ENCODE measurements around the gene IPCEF1. TPM values are rescaled to one million over a fixed set of nuclear protein-coding genes. Genes with fewer than 3 reads are reported as not detected.

The IPCEF1 gene
- total RNA-seq, 1 experiment from 2014 or later, result 0.48 TPM

DNA sequence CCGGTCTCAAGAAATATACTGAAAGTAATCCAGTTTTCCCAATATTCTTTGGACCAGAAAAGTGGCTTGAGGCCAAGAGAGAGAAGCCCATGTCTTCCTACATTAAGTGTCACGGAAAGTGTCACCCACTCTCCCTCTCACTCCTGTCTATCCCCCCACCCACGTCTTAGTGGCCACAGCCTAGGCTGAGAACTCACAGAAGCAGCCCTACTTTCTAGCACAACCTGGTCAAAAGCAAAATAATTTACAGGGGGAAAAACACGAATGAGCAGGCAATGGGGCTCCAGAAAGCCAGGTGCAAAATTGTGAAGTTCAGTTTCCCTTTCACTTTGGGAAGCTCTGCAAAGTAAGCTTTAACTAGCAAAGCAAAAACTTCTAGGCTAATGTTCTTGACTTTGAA, 199.5 kb downstream of the IPCEF1 start:
- peaks cover 4 to 13% (median 13%) of the 10 kb centered on the region in 3 experiments; a peak in 4 of 7 replicates for H3K36me3 Mint-ChIP-seq (ENCODE audit: insufficient read depth in 1 of 3, low read depth in 3 of 3)

More for the DNA sequence above, 199.5 kb downstream of the IPCEF1 start:
- Histone ChIP-seq H3K4me2 (ENCODE audit: insufficient read depth, insufficient read length, low read length) (no peak overlapping the region), H3K9ac (ENCODE audit: extremely low read depth, insufficient read length, low read length) (no peak overlapping the region), H4K5ac (ENCODE audit: insufficient read length, low read depth, low read length) (no peak overlapping the region), H3K4ac (ENCODE audit: low read depth, low read length) (no peak overlapping the region), H2BK5ac (ENCODE audit: insufficient read length, low read length) (no peak overlapping the region), H3K18ac (ENCODE audit: insufficient read length, low read depth, low read length) (no peak overlapping the region), H3K79me1 (ENCODE audit: insufficient read depth, low read depth, low read length, poor library complexity, severe bottlenecking) (no peaks in the 10 kb centered on the region), H2AFZ (ENCODE audit: low read length) (no peak overlapping the region), H3K14ac (ENCODE audit: insufficient read depth, low read length) (no peak overlapping the region), H4K91ac (ENCODE audit: insufficient read length, low read depth, low read length) (no peak overlapping the region), H2BK20ac (ENCODE audit: low read depth, low read length, poor library complexity, severe bottlenecking) (no peak overlapping the region), H3K4me1 (ENCODE audit: insufficient read depth, low read length) (no peaks in the 10 kb centered on the region), H2BK120ac (ENCODE audit: low read depth, low read length, poor library complexity, severe bottlenecking) (no peak overlapping the region), H4K8ac (replicated peaks; ENCODE audit: insufficient read length, low read depth, low read length) (no peak overlapping the region), H2AK5ac (ENCODE audit: insufficient read length, low read length) (no peak overlapping the region), H4K20me1 (ENCODE audit: control insufficient read depth, insufficient read depth, insufficient read length) (no peaks in the 10 kb centered on the region), H3K79me2 (ENCODE audit: insufficient read depth, low read length) (no peaks in the 10 kb centered on the region), H2BK15ac (ENCODE audit: low read depth, low read length) (no peak overlapping the region), H2BK12ac (ENCODE audit: insufficient read length, low read depth, low read length) (no peak overlapping the region), H3K9me3 (ENCODE audit: control insufficient read depth, low read depth, low read length) (peaks cover 10% of the 10 kb centered on the region), H3K56ac (ENCODE audit: insufficient read length, low read depth, low read length) (no peak overlapping the region), H3K27me3 (ENCODE audit: insufficient read depth, low read length) (no peaks in the 10 kb centered on the region), H3T11ph (ENCODE audit: low read length) (no peak overlapping the region), H3K23me2 (ENCODE audit: insufficient read length, low read depth, low read length, poor library complexity, severe bottlenecking) (no peaks in the 10 kb centered on the region), H3K27ac (ENCODE audit: insufficient read length, low read depth, low read length) (no peak overlapping the region), H3K23ac (ENCODE audit: insufficient read length, low read depth, low read length) (no peak overlapping the region)
- no peak for TF ChIP-seq CTCF (conservative IDR thresholded peaks at IDR 0.05)
- DNase-seq, result no peak
- no peak overlapping the region for H3K4me3 Mint-ChIP-seq
- H3K9me3 Mint-ChIP-seq, result peaks cover 11 to 14% of the 10 kb centered on the region in 2 experiments
- H3K27ac Mint-ChIP-seq, result no peak overlapping the region
- no peaks in the 10 kb centered on the region for H3K27me3 Mint-ChIP-seq (ENCODE audit: low read depth)
- WGBS (ENCODE audit: extremely low coverage, insufficient read length, low lambda C conversion rate), result no CpG with 5 or more reads among the region's 4 CpGs
- peaks cover 7 to 10% of the 10 kb centered on the region in 2 experiments for H3K4me1 Mint-ChIP-seq

Measured in H9 (cell line).